Ovary (tissue), 9 donors: ENCODE measurements around the gene HSD17B8. TPM values are rescaled to one million over a fixed set of nuclear protein-coding genes. Genes with fewer than 3 reads are reported as not detected.

Experiments
- DNase-seq, 5 donors: peaks; one replicate each; pipeline ENCODE4 v3.0.0-alpha.2; 2019 to 2020
- H3K27ac ChIP-seq, 2 donors: fragments of 200-600 bp; one replicate each; pipeline versions ENCODE4 v1.5.1 to v1.8.0; 2019 to 2022
- H3K27me3 ChIP-seq: fragments of 200-600 bp; one replicate; pipeline ENCODE4 v1.8.0; 2022
- H3K36me3 ChIP-seq: fragments of 200-600 bp; sonication (generic); one replicate; pipeline ENCODE4 v1.5.1; 2019
- H3K4me1 ChIP-seq: one replicate; pipeline ENCODE4 v1.8.1; 2013; ENCODE audit warnings: mild to moderate bottlenecking, moderate library complexity; ENCODE audit not compliant: insufficient read depth
- H3K4me3 ChIP-seq: fragments of 200-600 bp; sonication (generic); one replicate; pipeline ENCODE4 v1.5.1; 2017
- H3K9me3 ChIP-seq, 2 donors: fragments of 200-600 bp in 1 of 2; sonication (generic) in 1 of 2; one replicate each; pipeline versions ENCODE4 v1.5.1 to v1.8.1; 2013 to 2019; ENCODE audit warnings: mild to moderate bottlenecking in 1 of 2, moderate library complexity in 1 of 2
- CTCF ChIP-seq, 3 donors: fragments of 450-650 bp in 2 of 3; fragments of 200-600 bp in 1 of 3; IDR thresholded peaks; one replicate each; pipeline versions ENCODE4 v1.5.1 to v1.8.0; 2016 to 2022; ENCODE audit warnings: antibody characterized with exemption in 3 of 3, mild to moderate bottlenecking in 1 of 3
- EP300 ChIP-seq: sonication (generic); formaldehyde crosslinking; IDR thresholded peaks from one replicate; pipeline ENCODE4 v1.6.1; 2017; ENCODE audit warnings: antibody characterized with exemption
- POLR2A ChIP-seq: fragments of 450-650 bp; IDR thresholded peaks from one replicate; pipeline ENCODE4 v1.6.1; 2017; ENCODE audit warnings: antibody characterized with exemption, mild to moderate bottlenecking, moderate library complexity
- WGBS, 3 donors: extraction: QIAGEN DNeasy Blood & Tissue Kit in 1 of 3; methylation state at CpG; one replicate each; pipeline versions ENCODE4 v1.1.5 to v1.1.7; 2013 to 2017; 5-methylcytosine and 5-hydroxymethylcytosine counted together
- intact Hi-C, 4 donors: fragments of 100-400 bp; cut with DNase I; formaldehyde crosslinking; loops; one replicate each; pipeline versions ENCODE4 v1.11.0 to v1.15.1; 2022 to 2023
- polyA plus RNA-seq, 2 donors: library from polyadenylated mRNA; stranded (reverse); fragments of 200-250 nt in 1 of 2; fragments of 350-450 nt in 1 of 2; fragmentation: Illumina TruSeq in 1 of 2; extraction: RNeasy Lipid Tissue Mini Kit (QIAGEN cat#74804) in 1 of 2; gene quantifications; one replicate each; pipeline ENCODE4 v1.2.3, GENCODE V29; 2013 to 2014
- total RNA-seq, 7 donors: library from RNA; depleted of rRNA in 2 of 7; stranded (reverse); fragments of >200 nt in 2 of 7; fragmentation: NEBNext Ultra II Directional in 3 of 7; extraction: Animal tissue kit (Norgen Biotek cat#: 25700) in 3 of 7; gene quantifications; one replicate each; pipeline versions ENCODE4 v1.1.0 to v1.2.4, GENCODE V29; 2016 to 2023
- donor health status: DM: no; HTN: no; CAD: no; lungs with moderate emphysema.
- donor health status: DM: no; HTN: no; CAD: no.
- donor health status: Bipolar disorder and iron deficiency.
- donor health status: DM: yes; HTN: yes; CAD: no.
- donor health status: DM: no; HTN: no; CAD: no.
- donor health status: DM: yes; HTN: yes; CAD: no.

Gene HSD17B8
- total and polyA plus RNA-seq, 9 donors, result 4.0 to 18.4 (median 8.8) TPM

- no peaks in the 10 kb centered on the region for H3K27me3 ChIP-seq
- intact Hi-C loops, result no loop called here
- H3K27ac ChIP-seq, result no peak overlapping the region
- H3K36me3 ChIP-seq, result no peaks in the 10 kb centered on the region
- H3K4me1 ChIP-seq, result peaks cover 31% of the 10 kb centered on the region
- 69 to 81% (median 78%) methylated on average over 6 of the region's 6 CpGs for WGBS, 3 donors
- no peaks in the 10 kb centered on the region for H3K9me3 ChIP-seq
- peak in 1 of 5 donors; percentile 34 for DNase-seq
- no peak overlapping the region for H3K4me3 ChIP-seq
- no peak for TF ChIP-seq EP300
- no peak for TF ChIP-seq CTCF (IDR thresholded peaks at IDR 0.05)
- no peak for TF ChIP-seq POLR2A
Measured at GRCh38 chr6:33202799-33203198, 1.7 kb upstream of the HSD17B8 start.

DNA sequence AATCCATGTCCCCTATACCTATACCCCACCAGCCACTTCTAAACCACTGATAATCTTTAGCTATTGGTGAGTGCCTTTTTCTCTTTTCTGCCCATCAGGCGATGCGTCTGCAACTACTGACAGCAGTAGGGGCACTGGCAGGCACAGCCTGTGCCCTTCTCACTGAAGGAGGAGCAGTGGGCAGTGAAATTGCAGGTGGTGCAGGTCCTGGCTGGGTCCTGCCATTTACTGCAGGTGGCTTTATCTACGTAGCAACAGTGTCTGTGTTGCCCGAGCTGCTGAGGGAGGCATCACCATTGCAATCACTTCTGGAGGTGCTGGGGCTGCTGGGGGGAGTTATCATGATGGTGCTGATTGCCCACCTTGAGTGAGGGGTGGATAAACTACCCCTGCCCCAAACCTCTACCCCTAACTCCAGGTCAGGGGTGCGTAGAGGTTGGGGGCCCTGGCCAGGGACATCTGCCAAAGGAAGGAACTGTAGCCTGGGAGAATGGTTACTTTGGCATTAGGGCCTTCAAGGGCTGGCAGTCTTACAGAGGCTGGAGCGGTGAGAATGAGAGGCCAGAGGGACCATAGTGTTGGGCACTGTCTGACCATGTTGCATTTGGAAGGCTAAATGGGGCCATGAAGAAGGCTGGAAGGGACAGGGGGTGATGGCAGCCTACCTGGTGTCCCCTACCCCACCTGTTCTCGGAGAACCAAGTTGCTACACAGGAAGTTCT lies 851 bp upstream of the HSD17B8 start:
- no peaks in the 10 kb centered on the region for H3K27me3 ChIP-seq
- H3K9me3 ChIP-seq, result no peaks in the 10 kb centered on the region
- no peak for DNase-seq
- no peaks in the 10 kb centered on the region for H3K36me3 ChIP-seq
- WGBS, 3 donors, result 87 to 91% (median 89%) methylated on average over 7 of the region's 7 CpGs
- TF ChIP-seq CTCF (IDR thresholded peaks at IDR 0.05) (no peak), EP300 (no peak), POLR2A (no peak)
- H3K4me1 ChIP-seq, result peaks cover 31% of the 10 kb centered on the region
- H3K4me3 ChIP-seq, result no peak overlapping the region
- H3K27ac ChIP-seq, result no peak overlapping the region
- intact Hi-C loops, result no loop called here

DNA sequence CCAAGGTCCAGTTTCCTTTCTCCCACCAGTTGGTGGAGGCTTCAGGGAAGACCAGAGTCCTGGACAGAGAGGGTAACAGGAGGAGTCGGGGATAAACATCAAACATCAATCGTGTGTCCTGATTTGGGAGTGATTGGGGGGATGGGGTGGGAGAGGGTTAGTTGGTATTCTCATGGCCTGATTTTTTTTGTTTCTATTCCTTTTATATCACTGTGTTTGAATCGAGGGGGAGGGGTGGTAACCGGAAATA lies 365 bp upstream of the HSD17B8 start:
- Histone ChIP-seq H3K9me3 (no peaks in the 10 kb centered on the region), H3K36me3 (no peaks in the 10 kb centered on the region), H3K4me1 (peaks cover 31% of the 10 kb centered on the region), H3K27ac (no peak overlapping the region), H3K4me3 (peak overlapping the region; percentile 57), H3K27me3 (no peaks in the 10 kb centered on the region)
- WGBS, 3 donors, result 2 to 13% (median 6%) methylated on average over 4 of the region's 4 CpGs
- intact Hi-C loops, result no loop called here
- TF ChIP-seq EP300 (no peak), POLR2A (no peak), CTCF (IDR thresholded peaks at IDR 0.05) (no peak)
- DNase-seq, result no peak

DNA sequence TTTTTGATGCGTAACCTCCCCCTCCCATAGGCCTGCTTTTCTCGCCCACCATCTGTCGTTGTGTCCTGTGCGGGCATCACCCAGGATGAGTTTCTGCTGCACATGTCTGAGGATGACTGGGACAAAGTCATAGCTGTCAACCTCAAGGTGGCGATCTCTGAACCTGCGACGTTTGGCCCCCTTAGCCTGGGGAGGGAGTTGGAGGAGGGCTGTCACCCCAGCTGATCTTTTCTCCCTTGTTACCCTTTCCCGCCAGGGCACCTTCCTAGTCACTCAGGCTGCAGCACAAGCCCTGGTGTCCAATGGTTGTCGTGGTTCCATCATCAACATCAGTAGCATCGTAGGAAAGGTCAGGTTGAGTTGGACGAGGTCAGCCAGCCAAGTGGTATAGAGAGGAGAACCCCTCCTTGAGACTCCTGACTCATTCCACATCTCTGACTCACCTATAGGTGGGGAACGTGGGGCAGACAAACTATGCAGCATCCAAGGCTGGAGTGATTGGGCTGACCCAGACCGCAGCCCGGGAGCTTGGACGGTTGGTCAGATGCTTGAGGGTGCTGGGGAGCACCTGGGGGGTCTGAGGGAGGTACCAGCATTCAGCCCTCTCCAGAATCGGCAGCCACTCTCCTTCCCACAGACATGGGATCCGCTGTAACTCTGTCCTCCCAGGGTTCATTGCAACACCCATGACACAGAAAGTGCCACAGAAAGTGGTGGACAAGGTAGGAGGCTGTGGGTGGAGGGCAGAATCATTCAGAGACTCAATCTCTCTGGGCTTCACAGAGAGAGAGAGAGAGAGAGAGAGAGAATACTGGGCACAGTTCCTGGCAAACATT lies 954 bp downstream of the HSD17B8 start:
- H3K9me3 ChIP-seq, result no peaks in the 10 kb centered on the region
- H3K36me3 ChIP-seq, result no peaks in the 10 kb centered on the region
- intact Hi-C loops, result no loop called here
- no peak overlapping the region for H3K27ac ChIP-seq
- TF ChIP-seq POLR2A, result no peak
- TF ChIP-seq EP300, result no peak
- DNase-seq, result no peak
- peak overlapping the region; percentile 57 for H3K4me3 ChIP-seq
- H3K4me1 ChIP-seq, result peaks cover 31% of the 10 kb centered on the region
- 54 to 58% (median 54%) methylated on average over 17 of the region's 17 CpGs for WGBS, 3 donors
- H3K27me3 ChIP-seq, result no peaks in the 10 kb centered on the region
